ENCODE results near the gene KIAA1217.

KIAA1217 gene

GRCh38 chr10:24390746-24391145 is 181.8 kb downstream of the KIAA1217 start:
- Histone ChIP-seq H3K36me3 (ENCODE audit: control insufficient read depth in 1 of 2, insufficient read depth in 2 of 2, low read length in 2 of 2) (peaks cover 8 to 16% of the 10 kb centered on the region in 2 experiments), H3K4ac (ENCODE audit: low read depth, low read length) (no peak overlapping the region), H3K4me3 (ENCODE audit: low read depth, low read length) (no peak overlapping the region), H3K27ac (ENCODE audit: low read depth, low read length) (peak overlapping the region; percentile 56), H3K79me1 (ENCODE audit: low read length) (peaks cover 41% of the 10 kb centered on the region), H3K14ac (ENCODE audit: low read length) (no peak overlapping the region), H3K79me2 (ENCODE audit: control insufficient read depth, insufficient read depth, low read length, poor library complexity) (peaks cover 11% of the 10 kb centered on the region), H3K9me3 (ENCODE audit: insufficient read depth, low read depth, low read length) (no peaks in the 10 kb centered on the region), H3K9ac (ENCODE audit: low read length) (no peak overlapping the region), H2AFZ (ENCODE audit: insufficient read depth, low read length, poor library complexity) (no peak overlapping the region), H2BK120ac (ENCODE audit: insufficient read depth, low read length, poor library complexity) (no peak overlapping the region), H3K4me2 (ENCODE audit: low read length) (no peak overlapping the region), H4K8ac (ENCODE audit: low read depth, low read length) (no peak overlapping the region), H3K27me3 (ENCODE audit: insufficient read depth, low read length) (no peaks in the 10 kb centered on the region), H2BK12ac (ENCODE audit: low read length) (no peak overlapping the region), H3K23ac (ENCODE audit: low read length) (no peak overlapping the region), H3K4me1 (ENCODE audit: control insufficient read depth in 1 of 2, insufficient read depth in 2 of 2, low read length in 2 of 2) (peaks cover 10 to 19% of the 10 kb centered on the region in 2 experiments), H4K12ac (ENCODE audit: low read depth, low read length) (no peak overlapping the region), H4K91ac (ENCODE audit: low read depth, low read length) (no peak overlapping the region), H2AK5ac (ENCODE audit: low read length) (no peak overlapping the region), H2BK5ac (ENCODE audit: low read depth, low read length, poor library complexity) (peak overlapping the region; percentile 65), H3K18ac (ENCODE audit: low read length) (no peak overlapping the region)
- no peak for DNase-seq
- no CpG with 5 or more reads among the region's 1 CpG for whole genome bisulfite sequencing (ENCODE audit: extremely low coverage, insufficient coverage, insufficient read length)

DNA sequence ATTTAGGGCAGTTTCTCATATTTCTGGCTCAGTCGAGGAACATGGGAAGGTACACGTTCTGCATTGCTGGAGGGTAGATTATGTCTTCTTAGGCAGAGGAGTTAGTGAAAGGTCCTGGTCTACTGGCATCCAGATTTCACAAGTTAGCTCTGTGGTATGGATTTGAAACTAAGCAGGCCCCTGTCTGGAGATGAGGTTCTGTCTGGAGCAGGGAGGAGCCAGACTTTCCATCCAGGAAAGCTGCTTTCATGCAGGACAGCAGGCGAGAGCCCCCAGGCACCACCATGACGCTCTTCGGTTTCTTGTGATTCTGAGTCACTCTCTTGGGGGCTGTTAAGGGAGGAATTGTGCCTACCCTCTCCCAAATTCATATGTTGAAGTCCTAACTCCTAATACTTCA is 184.3 kb downstream of the KIAA1217 start:
- DNase-seq = peak; percentile 79 to 89
- H3K9me3 ChIP-seq (ENCODE audit: insufficient read depth, low read depth, low read length) = no peaks in the 10 kb centered on the region
- H4K12ac ChIP-seq (ENCODE audit: low read depth, low read length) = no peak overlapping the region
- no peak overlapping the region for H3K4me2 ChIP-seq (ENCODE audit: low read length)
- no peak overlapping the region for H3K23ac ChIP-seq (ENCODE audit: low read length)
- H3K14ac ChIP-seq (ENCODE audit: low read length) = no peak overlapping the region
- peaks cover 12 to 25% of the 10 kb centered on the region in 2 experiments for H3K36me3 ChIP-seq (ENCODE audit: control insufficient read depth in 1 of 2, insufficient read depth in 2 of 2, low read length in 2 of 2)
- H2AFZ ChIP-seq (ENCODE audit: insufficient read depth, low read length, poor library complexity) = no peak overlapping the region
- no peak overlapping the region for H4K91ac ChIP-seq (ENCODE audit: low read depth, low read length)
- no peak overlapping the region for H2BK5ac ChIP-seq (ENCODE audit: low read depth, low read length, poor library complexity)
- no peak overlapping the region for H2BK12ac ChIP-seq (ENCODE audit: low read length)
- H3K27ac ChIP-seq (ENCODE audit: low read depth, low read length) = peak overlapping the region; percentile 99
- no peak overlapping the region for H3K4ac ChIP-seq (ENCODE audit: low read depth, low read length)
- no peak overlapping the region for H2AK5ac ChIP-seq (ENCODE audit: low read length)
- no peak overlapping the region for H3K9ac ChIP-seq (ENCODE audit: low read length)
- H2BK120ac ChIP-seq (ENCODE audit: insufficient read depth, low read length, poor library complexity) = no peak overlapping the region
- no CpG with 5 or more reads among the region's 5 CpGs for whole genome bisulfite sequencing (ENCODE audit: extremely low coverage, insufficient coverage, insufficient read length)
- H3K79me1 ChIP-seq (ENCODE audit: low read length) = peaks cover 40% of the 10 kb centered on the region
- peaks cover 11% of the 10 kb centered on the region for H3K79me2 ChIP-seq (ENCODE audit: control insufficient read depth, insufficient read depth, low read length, poor library complexity)
- H3K4me1 ChIP-seq (ENCODE audit: control insufficient read depth in 1 of 2, insufficient read depth in 2 of 2, low read length in 2 of 2) = peaks cover 10 to 17% of the 10 kb centered on the region in 2 experiments
- H3K4me3 ChIP-seq (ENCODE audit: low read depth, low read length) = no peak overlapping the region
- no peaks in the 10 kb centered on the region for H3K27me3 ChIP-seq (ENCODE audit: insufficient read depth, low read length)
- no peak overlapping the region for H3K18ac ChIP-seq (ENCODE audit: low read length)
- H4K8ac ChIP-seq (ENCODE audit: low read depth, low read length) = no peak overlapping the region

DNA sequence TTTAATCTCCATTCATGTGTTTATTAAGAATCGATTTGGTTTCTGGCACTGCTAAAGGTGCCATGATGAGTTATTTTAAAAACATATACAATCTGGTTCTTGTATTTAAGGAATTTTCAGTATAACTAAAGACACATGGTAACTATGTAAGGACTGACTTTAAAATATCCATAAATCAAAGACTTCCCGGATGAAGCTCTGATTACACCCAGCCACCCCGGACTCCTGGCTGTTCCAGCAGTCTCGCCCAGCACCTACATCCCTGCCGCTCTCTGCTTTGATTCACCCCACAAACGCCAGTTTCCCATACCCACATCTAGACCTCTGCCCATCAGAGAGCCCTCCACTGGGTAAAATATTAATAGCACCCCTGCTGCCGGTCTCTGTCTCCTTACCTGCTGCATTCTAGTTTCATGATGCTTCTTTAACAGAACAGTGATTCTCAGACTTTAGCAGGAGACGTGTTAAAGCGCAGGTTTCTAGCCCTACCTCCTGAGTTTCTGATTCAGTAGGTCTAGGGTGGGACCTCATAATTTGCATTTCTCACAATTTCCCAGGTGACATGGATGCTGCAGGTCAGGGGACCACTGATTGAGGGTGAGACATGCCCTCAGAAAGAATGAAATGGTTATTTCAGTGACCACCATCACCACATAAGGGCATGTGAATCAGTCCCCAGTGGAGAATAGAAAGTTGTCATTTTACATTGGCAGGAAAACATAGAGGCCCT is 185.7 kb downstream of the KIAA1217 start:
- peak overlapping the region; percentile 57 for H4K8ac ChIP-seq (ENCODE audit: low read depth, low read length)
- H4K91ac ChIP-seq (ENCODE audit: low read depth, low read length) = peak overlapping the region; percentile 90
- no peak overlapping the region for H3K23ac ChIP-seq (ENCODE audit: low read length)
- H3K18ac ChIP-seq (ENCODE audit: low read length) = peak overlapping the region; percentile 86
- H3K4ac ChIP-seq (ENCODE audit: low read depth, low read length) = peak overlapping the region; percentile 60
- peak overlapping the region; percentile 99 for H3K27ac ChIP-seq (ENCODE audit: low read depth, low read length)
- H3K4me3 ChIP-seq (ENCODE audit: low read depth, low read length) = no peak overlapping the region
- H2BK12ac ChIP-seq (ENCODE audit: low read length) = peak overlapping the region; percentile 61
- no peak for DNase-seq
- H4K12ac ChIP-seq (ENCODE audit: low read depth, low read length) = no peak overlapping the region
- peaks cover 10 to 17% of the 10 kb centered on the region in 2 experiments for H3K4me1 ChIP-seq (ENCODE audit: control insufficient read depth in 1 of 2, insufficient read depth in 2 of 2, low read length in 2 of 2)
- peak overlapping the region; percentile 40 for H2BK120ac ChIP-seq (ENCODE audit: insufficient read depth, low read length, poor library complexity)
- no peak overlapping the region for H3K9ac ChIP-seq (ENCODE audit: low read length)
- H2AFZ ChIP-seq (ENCODE audit: insufficient read depth, low read length, poor library complexity) = no peak overlapping the region
- peaks cover 11 to 24% of the 10 kb centered on the region in 2 experiments for H3K36me3 ChIP-seq (ENCODE audit: control insufficient read depth in 1 of 2, insufficient read depth in 2 of 2, low read length in 2 of 2)
- WGBS (ENCODE audit: extremely low coverage, insufficient coverage, insufficient read length) = no CpG with 5 or more reads among the region's 9 CpGs
- H3K4me2 ChIP-seq (ENCODE audit: low read length) = no peak overlapping the region
- H3K9me3 ChIP-seq (ENCODE audit: insufficient read depth, low read depth, low read length) = no peaks in the 10 kb centered on the region
- H2AK5ac ChIP-seq (ENCODE audit: low read length) = peak overlapping the region; percentile 96
- H3K79me2 ChIP-seq (ENCODE audit: control insufficient read depth, insufficient read depth, low read length, poor library complexity) = peaks cover 11% of the 10 kb centered on the region
- peak overlapping the region; percentile 78 for H2BK5ac ChIP-seq (ENCODE audit: low read depth, low read length, poor library complexity)
- H3K79me1 ChIP-seq (ENCODE audit: low read length) = peaks cover 40% of the 10 kb centered on the region
- H3K27me3 ChIP-seq (ENCODE audit: insufficient read depth, low read length) = no peaks in the 10 kb centered on the region
- H3K14ac ChIP-seq (ENCODE audit: low read length) = peak overlapping the region; percentile 87

- Histone ChIP-seq H3K18ac (ENCODE audit: low read length) (no peak overlapping the region), H3K27me3 (ENCODE audit: insufficient read depth, low read length) (no peaks in the 10 kb centered on the region), H3K4me2 (ENCODE audit: low read length) (no peak overlapping the region), H2AK5ac (ENCODE audit: low read length) (no peak overlapping the region), H3K4ac (ENCODE audit: low read depth, low read length) (peak overlapping the region; percentile 10), H3K36me3 (ENCODE audit: control insufficient read depth in 1 of 2, insufficient read depth in 2 of 2, low read length in 2 of 2) (peaks cover 8 to 22% of the 10 kb centered on the region in 2 experiments), H4K8ac (ENCODE audit: low read depth, low read length) (no peak overlapping the region), H3K27ac (ENCODE audit: low read depth, low read length) (no peak overlapping the region), H4K91ac (ENCODE audit: low read depth, low read length) (no peak overlapping the region), H3K23ac (ENCODE audit: low read length) (no peak overlapping the region), H3K79me1 (ENCODE audit: low read length) (peaks cover 31% of the 10 kb centered on the region), H2BK120ac (ENCODE audit: insufficient read depth, low read length, poor library complexity) (no peak overlapping the region), H3K79me2 (ENCODE audit: control insufficient read depth, insufficient read depth, low read length, poor library complexity) (peaks cover 11% of the 10 kb centered on the region), H2BK12ac (ENCODE audit: low read length) (no peak overlapping the region), H3K4me3 (ENCODE audit: low read depth, low read length) (no peak overlapping the region), H3K9ac (ENCODE audit: low read length) (no peak overlapping the region), H2BK5ac (ENCODE audit: low read depth, low read length, poor library complexity) (peak overlapping the region; percentile 38), H3K9me3 (ENCODE audit: insufficient read depth, low read depth, low read length) (no peaks in the 10 kb centered on the region), H3K14ac (ENCODE audit: low read length) (peak overlapping the region; percentile 14), H4K12ac (ENCODE audit: low read depth, low read length) (no peak overlapping the region), H3K4me1 (ENCODE audit: control insufficient read depth in 1 of 2, insufficient read depth in 2 of 2, low read length in 2 of 2) (peaks cover 10 to 12% of the 10 kb centered on the region in 2 experiments), H2AFZ (ENCODE audit: insufficient read depth, low read length, poor library complexity) (no peak overlapping the region)
- peak in 1 of 2 donors; percentile 35 for DNase-seq
- WGBS (ENCODE audit: extremely low coverage, insufficient coverage, insufficient read length) = no CpG with 5 or more reads among the region's 4 CpGs
Observed at GRCh38 chr10:24396396-24396795, 187.5 kb downstream of the KIAA1217 start.
